A673 (cell line): ENCODE data around the gene SRSF8.

Experiments
- EZH2 ChIP-seq: fragments of 200-600 bp; sonication (generic); IDR thresholded peaks from 2 replicates; pipeline ENCODE4 v1.6.1; 2017; ENCODE audit warnings: borderline replicate concordance, low read depth, mild to moderate bottlenecking, mixed read lengths, antibody characterized with exemption, low read length; ENCODE audit not compliant: poor library complexity, severe bottlenecking
- TF ChIP-seq, protein P1 (sequence below): fragments of 300-800, 200-600 bp; sonication (generic); conservative IDR thresholded peaks from 2 replicates; pipeline ENCODE4 v1.5.1; 2017; ENCODE audit warnings: low read depth, mild to moderate bottlenecking, antibody characterized with exemption, low read length, moderate library complexity, mixed read lengths

DNA sequence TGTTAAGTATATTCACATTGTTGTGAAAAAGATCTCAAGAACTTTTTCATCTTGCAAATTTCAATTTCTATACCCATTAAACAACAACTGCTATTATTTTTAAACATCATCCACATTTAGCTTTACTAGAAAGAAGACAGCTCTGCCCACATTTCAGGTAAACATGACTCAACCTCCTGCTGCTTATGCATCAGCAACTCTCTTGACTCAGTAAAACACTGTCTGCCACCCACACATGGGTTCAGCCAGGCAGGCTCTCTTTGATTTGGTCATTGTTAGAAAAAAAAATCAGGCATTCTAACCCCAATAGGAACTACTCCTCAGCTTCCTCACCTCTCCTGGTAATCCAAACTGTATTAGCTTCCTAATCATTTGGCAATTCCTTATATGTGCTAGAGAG lies 17.8 kb downstream of the SRSF8 start:
- TF ChIP-seq, protein P1, sequence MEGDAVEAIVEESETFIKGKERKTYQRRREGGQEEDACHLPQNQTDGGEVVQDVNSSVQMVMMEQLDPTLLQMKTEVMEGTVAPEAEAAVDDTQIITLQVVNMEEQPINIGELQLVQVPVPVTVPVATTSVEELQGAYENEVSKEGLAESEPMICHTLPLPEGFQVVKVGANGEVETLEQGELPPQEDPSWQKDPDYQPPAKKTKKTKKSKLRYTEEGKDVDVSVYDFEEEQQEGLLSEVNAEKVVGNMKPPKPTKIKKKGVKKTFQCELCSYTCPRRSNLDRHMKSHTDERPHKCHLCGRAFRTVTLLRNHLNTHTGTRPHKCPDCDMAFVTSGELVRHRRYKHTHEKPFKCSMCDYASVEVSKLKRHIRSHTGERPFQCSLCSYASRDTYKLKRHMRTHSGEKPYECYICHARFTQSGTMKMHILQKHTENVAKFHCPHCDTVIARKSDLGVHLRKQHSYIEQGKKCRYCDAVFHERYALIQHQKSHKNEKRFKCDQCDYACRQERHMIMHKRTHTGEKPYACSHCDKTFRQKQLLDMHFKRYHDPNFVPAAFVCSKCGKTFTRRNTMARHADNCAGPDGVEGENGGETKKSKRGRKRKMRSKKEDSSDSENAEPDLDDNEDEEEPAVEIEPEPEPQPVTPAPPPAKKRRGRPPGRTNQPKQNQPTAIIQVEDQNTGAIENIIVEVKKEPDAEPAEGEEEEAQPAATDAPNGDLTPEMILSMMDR = no peak
- TF ChIP-seq EZH2 = no peak
